HepG2 (cell line): ENCODE data around the gene OR13J1. TPM values are rescaled to one million over a fixed set of nuclear protein-coding genes. Genes with fewer than 3 reads are reported as not detected.

ENCODE experiments used
- ATAC-seq: fragments of 200-7000 bp; cut with Tn5 transposase; 3 replicates; pipeline ENCODE4 v1.9.1; 2020; ENCODE audit warnings: mild to moderate bottlenecking, moderate library complexity
- BruUV-seq: library from RNA; stranded (reverse); fragments of 400-500 nt; replicated peaks from 2 replicates; lab custom pipeline; 2021; lab: Mats Ljungman, UMichigan
- CTCF ChIA-PET: fragments of 300-600 bp; formaldehyde crosslinking; extraction: SDS; loops from one replicate; lab custom pipeline; 2021; ENCODE audit warnings: low total read pairs, inconsistent platforms, low intra/inter-chr PET ratio; lab: Yijun Ruan, JAX
- POLR2A ChIA-PET: fragments of 350-600 bp; sonication (Branson Sonifier 250); formaldehyde crosslinking; loops from one replicate; lab custom pipeline; 2020; ENCODE audit warnings: antibody characterized with exemption, inconsistent platforms; lab: Yijun Ruan, JAX
- DNase-seq: peaks from one replicate; pipeline ENCODE4 v3.0.0-alpha.2; 2015; ENCODE audit warnings: low spot score
- FAIRE-seq: peaks from 3 replicates; lab custom pipeline; 2011; peaks lifted over from hg19 to GRCh38; lab: Jason Lieb, UNC
- H2AFZ ChIP-seq: one replicate; pipeline ENCODE4 v1.6.1; 2011; ENCODE audit warnings: low read length, inconsistent platforms
- H3K27ac ChIP-seq: fragments of 300-600 bp; 3 replicates; pipeline ENCODE4 v1.8.0; 2011; ENCODE audit warnings: mixed run types, mild to moderate bottlenecking, mixed read lengths, low read length, inconsistent platforms; ENCODE audit not compliant: insufficient read depth; ENCODE audit errors: extremely low read length
- H3K27me3 ChIP-seq, 2 experiments: fragments of 200-600 bp in 1 of 2; 2 replicates in 1 of 2; 3 replicates in 1 of 2; pipeline versions ENCODE4 v1.6.0 to v1.8.0; 2011; ENCODE audit warnings: low read length in 2 of 2, mild to moderate bottlenecking in 2 of 2, moderate library complexity in 2 of 2, inconsistent platforms in 1 of 2; ENCODE audit not compliant: insufficient read depth in 2 of 2, control insufficient read depth in 1 of 2
- H3K36me3 ChIP-seq, 2 experiments: fragments of 200-600 bp in 1 of 2; replicated peaks in 1 of 2; 2 replicates in 1 of 2; 3 replicates in 1 of 2; pipeline versions ENCODE4 v1.5.1 to v1.8.0; 2011; ENCODE audit warnings: low read length in 2 of 2, inconsistent platforms in 1 of 2; ENCODE audit not compliant: insufficient read depth in 2 of 2, control insufficient read depth in 1 of 2
- H3K4me1 ChIP-seq: 2 replicates; pipeline ENCODE4 v1.5.1; 2012; ENCODE audit warnings: low read length, inconsistent platforms; ENCODE audit not compliant: insufficient read depth
- H3K4me2 ChIP-seq: 2 replicates; pipeline ENCODE4 v1.6.0; 2011; ENCODE audit warnings: low read depth, low read length, inconsistent platforms
- H3K4me3 ChIP-seq, 3 experiments: fragments of 200-600 bp in 1 of 3; sonication (generic), shearing (Covaris generic) in 1 of 3; replicated peaks in 1 of 3; 2 replicates each; pipeline ENCODE4 v1.5.1; 2011 to 2016; ENCODE audit warnings: low read length in 3 of 3, inconsistent platforms in 2 of 3, low read depth in 2 of 3, mild to moderate bottlenecking in 2 of 3, control low read depth in 1 of 3, mixed read lengths in 1 of 3; ENCODE audit not compliant: insufficient read depth in 1 of 3
- H3K79me2 ChIP-seq: one replicate; pipeline ENCODE4 v1.6.1; 2011; ENCODE audit warnings: low read length, inconsistent platforms; ENCODE audit not compliant: insufficient read depth
- H3K9ac ChIP-seq: 2 replicates; pipeline ENCODE4 v1.6.0; 2011; ENCODE audit warnings: mild to moderate bottlenecking, low read depth, low read length, inconsistent platforms; ENCODE audit not compliant: insufficient read depth
- H3K9me3 ChIP-seq: 2 replicates; pipeline ENCODE4 v1.5.1; 2012; ENCODE audit warnings: mild to moderate bottlenecking, low read length
- H4K20me1 ChIP-seq: 2 replicates; pipeline ENCODE4 v1.6.0; 2011; ENCODE audit warnings: inconsistent platforms, mild to moderate bottlenecking, low read length, moderate library complexity; ENCODE audit not compliant: insufficient read depth
- ARNTL ChIP-seq: sonication (generic); formaldehyde crosslinking; IDR thresholded peaks from 2 replicates; pipeline ENCODE4 v1.4.0; 2020; ENCODE audit warnings: mild to moderate bottlenecking, missing genetic modification reagents
- JDP2 ChIP-seq: sonication (generic); formaldehyde crosslinking; IDR thresholded peaks from 2 replicates; pipeline ENCODE4 v1.8.1; 2022; ENCODE audit warnings: missing genetic modification reagents, borderline replicate concordance
- MAZ ChIP-seq, 2 experiments: sonication (generic) in 1 of 2; formaldehyde crosslinking in 1 of 2; IDR thresholded peaks; 2 replicates each; pipeline versions ENCODE4 v1.5.0 to v1.6.1; 2012 to 2020; ENCODE audit warnings: low read depth in 2 of 2, mild to moderate bottlenecking in 2 of 2, borderline replicate concordance in 1 of 2, improper control_type of control experiment in 1 of 2, low read length in 1 of 2, missing genetic modification reagents in 1 of 2, moderate library complexity in 1 of 2
- MXD4 ChIP-seq: IDR thresholded peaks from 2 replicates; pipeline ENCODE4 v1.6.1; 2016; ENCODE audit warnings: mild to moderate bottlenecking, missing biosample characterization, missing genetic modification reagents
- RELA ChIP-seq: sonication (generic); formaldehyde crosslinking; IDR thresholded peaks from 2 replicates; pipeline ENCODE4 v1.4.0; 2020; ENCODE audit warnings: missing genetic modification reagents
- STAT5B ChIP-seq: sonication (generic); formaldehyde crosslinking; IDR thresholded peaks from 2 replicates; pipeline ENCODE4 v1.4.0; 2020; ENCODE audit warnings: missing genetic modification reagents
- SYNCRIP ChIP-seq: fragments of 200-400 bp; formaldehyde crosslinking; IDR thresholded peaks from 2 replicates; pipeline ENCODE4 v1.6.1; 2018; ENCODE audit warnings: mild to moderate bottlenecking, low read depth, low read length; ENCODE audit not compliant: insufficient read depth
- TAF1 ChIP-seq: sonication (generic); formaldehyde crosslinking; IDR thresholded peaks from 2 replicates; pipeline ENCODE4 v1.4.0; 2020; ENCODE audit warnings: missing genetic modification reagents
- TSC22D2 ChIP-seq: sonication (generic); formaldehyde crosslinking; IDR thresholded peaks from 2 replicates; pipeline ENCODE4 v1.5.1; 2020; ENCODE audit warnings: missing genetic modification reagents, mild to moderate bottlenecking, borderline replicate concordance
- ZNF333 ChIP-seq: sonication (generic); formaldehyde crosslinking; IDR thresholded peaks from 2 replicates; pipeline ENCODE4 v1.4.0; 2020; ENCODE audit warnings: mild to moderate bottlenecking, missing genetic modification reagents, borderline replicate concordance
- ZNF572 ChIP-seq: sonication (generic); formaldehyde crosslinking; IDR thresholded peaks from 2 replicates; pipeline ENCODE4 v1.5.1; 2020; ENCODE audit warnings: mild to moderate bottlenecking, missing genetic modification reagents
- ZNF703 ChIP-seq: sonication (generic); formaldehyde crosslinking; IDR thresholded peaks from 2 replicates; pipeline ENCODE4 v1.5.1; 2020; ENCODE audit warnings: missing genetic modification reagents, mild to moderate bottlenecking, moderate library complexity, borderline replicate concordance
- ZNF879 ChIP-seq: sonication (generic); formaldehyde crosslinking; IDR thresholded peaks from 2 replicates; pipeline ENCODE4 v1.8.1; 2023; ENCODE audit warnings: missing genetic modification reagents
- ZSCAN21 ChIP-seq: sonication (generic); formaldehyde crosslinking; IDR thresholded peaks from 2 replicates; pipeline ENCODE4 v1.8.0; 2022; ENCODE audit warnings: mild to moderate bottlenecking, missing genetic modification reagents, moderate library complexity, borderline replicate concordance
- ZSCAN29 ChIP-seq: sonication (generic); formaldehyde crosslinking; conservative IDR thresholded peaks from 2 replicates; pipeline ENCODE4 v1.4.0; 2020; ENCODE audit warnings: mild to moderate bottlenecking, missing genetic modification reagents
- WGBS: methylation state at CpG from one replicate; pipeline ENCODE4 v1.1.6; 2017; ENCODE audit warnings: low lambda C conversion rate; 5-methylcytosine and 5-hydroxymethylcytosine counted together
- in situ Hi-C: cut with HindIII; loops from 2 replicates; pipeline ENCODE4 v1.10.0; 2017; ENCODE audit warnings: low pct_unique_long_range_greater_than_20kb; ENCODE audit not compliant: extremely low pct_ligation_motif_present
- intact Hi-C: fragments of 100-400 bp; cut with micrococcal nuclease; formaldehyde crosslinking; loops from one replicate; pipeline ENCODE4 v1.10.0; 2022; ENCODE audit not compliant: unreplicated experiment
- polyA plus RNA-seq, 8 experiments: library from polyadenylated mRNA; depleted of rRNA in 3 of 8; stranded (reverse) in 7 of 8; unstranded in 1 of 8; fragments of >200 nt; fragmentation: Illumina TruSeq in 4 of 8; extraction: Trizol in 4 of 8; gene quantifications; 2 replicates each; pipeline versions ENCODE4 v1.2.1 to v1.2.3, GENCODE V29; 2011 to 2016; ENCODE audit warnings: low read depth in 4 of 8, missing spikeins in 1 of 8, mixed read lengths in 1 of 8; ENCODE audit not compliant: insufficient read depth in 1 of 8
- total RNA-seq, 5 experiments: library from RNA; depleted of rRNA; stranded (reverse); fragments of >200 nt; fragmentation: Illumina TruSeq; extraction: Trizol; gene quantifications; 2 replicates each; pipeline ENCODE4 v1.2.3, GENCODE V29; 2016; ENCODE audit warnings: low read depth in 1 of 5
- TF ChIP-seq, protein P1 (sequence below): IDR thresholded peaks from 2 replicates; pipeline ENCODE4 v1.6.1; 2016; ENCODE audit warnings: missing genetic modification reagents, missing compliant biosample characterization

Gene OR13J1
- total and polyA plus RNA-seq, 2 of the 13 experiments (the other 11 are each of a cell fraction or from before 2014, with no cell fraction given) = not detected

DNA sequence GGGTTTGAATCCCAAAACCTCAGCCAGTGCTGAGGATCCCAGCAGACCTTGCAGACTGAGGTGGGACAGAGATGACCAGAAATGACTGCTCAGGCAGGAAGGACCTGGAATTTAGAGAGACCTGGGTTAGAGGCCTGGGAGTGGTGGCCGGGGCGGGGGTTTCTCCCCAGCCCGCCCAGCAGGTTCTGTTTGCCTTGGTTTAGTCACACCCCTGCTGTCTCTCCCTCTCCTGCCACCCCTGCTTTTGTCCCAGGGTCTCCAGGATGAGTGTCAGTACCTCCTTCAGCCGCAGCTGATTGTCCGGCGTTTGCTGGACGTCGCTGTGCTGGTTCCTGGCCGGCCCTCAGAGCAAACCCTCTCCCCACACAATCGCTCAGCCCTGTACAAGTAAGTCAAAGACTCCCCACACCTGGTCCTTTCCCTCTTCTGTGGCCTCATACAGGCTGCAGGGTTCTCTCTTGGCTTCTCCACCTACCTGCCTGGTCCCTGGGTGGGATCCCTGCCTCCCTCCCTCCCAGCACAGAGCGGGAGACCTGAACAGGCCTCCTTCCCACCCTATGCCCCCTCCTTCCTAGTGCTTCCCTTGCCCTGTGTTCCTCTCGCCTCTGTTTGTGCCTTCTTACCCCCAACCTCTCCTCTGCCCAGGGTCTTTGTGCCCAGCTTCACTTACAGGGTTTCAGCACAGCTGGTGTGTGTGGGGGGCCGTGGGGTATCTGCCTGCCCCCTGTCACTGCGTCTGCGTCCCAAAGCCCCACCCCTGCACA, 29.1 kb downstream of the OR13J1 start:
- no peaks in the 10 kb centered on the region for H3K36me3 ChIP-seq

DNA sequence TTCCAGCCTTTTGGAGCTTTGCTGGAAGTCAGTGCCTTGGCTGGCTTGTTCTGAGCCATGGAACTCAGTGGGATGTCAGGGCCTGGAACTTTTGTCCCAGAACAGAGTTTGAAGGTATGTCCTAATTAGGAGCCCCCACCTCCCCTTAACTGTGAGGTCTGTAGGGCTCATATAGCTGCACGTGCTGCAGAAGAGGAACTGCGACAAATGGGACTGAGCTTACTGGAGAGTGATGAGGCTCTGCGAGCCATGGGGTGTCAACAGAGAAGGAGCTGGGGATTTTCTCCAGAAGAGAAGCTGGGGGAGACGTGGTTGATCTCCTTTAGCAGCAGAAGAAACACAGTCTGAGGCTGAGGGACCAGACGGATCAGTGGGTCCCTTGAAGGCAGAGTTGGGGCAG, 30.3 kb downstream of the OR13J1 start:
- BruUV-seq = no TSS peak
- 69% methylated on average over 5 of the region's 5 CpGs for WGBS
- TF ChIP-seq TAF1 (CRISPR knock-in tag) = no peak
- TF ChIP-seq ZSCAN21 = no peak
- TF ChIP-seq ZNF703 (CRISPR knock-in tag) = no peak
- H4K20me1 ChIP-seq = no peaks in the 10 kb centered on the region
- H3K4me3 ChIP-seq = no peak overlapping the region
- no peaks in the 10 kb centered on the region for H3K36me3 ChIP-seq
- CTCF ChIA-PET = no interaction called here
- H3K4me2 ChIP-seq = no peak overlapping the region
- POLR2A ChIA-PET = no interaction called here
- FAIRE-seq (no peak), ATAC-seq (no peak), DNase-seq (no peak)
- no peak overlapping the region for H3K9ac ChIP-seq
- H3K4me1 ChIP-seq = peaks cover 27% of the 10 kb centered on the region
- intact Hi-C loops = no loop called here
- no peak overlapping the region for H3K27ac ChIP-seq
- no peaks in the 10 kb centered on the region for H3K79me2 ChIP-seq
- in situ Hi-C loops = no loop called here
- no peaks in the 10 kb centered on the region for H3K9me3 ChIP-seq
- no peaks in the 10 kb centered on the region; a peak in 1 of 5 replicates for H3K27me3 ChIP-seq
- no peak overlapping the region for H2AFZ ChIP-seq

More for the DNA sequence above, 29.1 kb downstream of the OR13J1 start:
- DNase-seq = no peak
- ATAC-seq = peak; percentile 49
- no peak overlapping the region for H3K4me2 ChIP-seq
- H3K9ac ChIP-seq = no peak overlapping the region
- H4K20me1 ChIP-seq = no peaks in the 10 kb centered on the region
- H3K79me2 ChIP-seq = no peaks in the 10 kb centered on the region
- intact Hi-C loops (no loop called here), in situ Hi-C loops (no loop called here)
- no peaks in the 10 kb centered on the region; a peak in 1 of 5 replicates for H3K27me3 ChIP-seq
- no peak overlapping the region for H3K27ac ChIP-seq
- TF ChIP-seq ZNF572 (no peak), RELA (CRISPR knock-in tag) (no peak), MXD4 (CRISPR knock-in tag) (no peak), ARNTL (no peak), ZNF333 (CRISPR knock-in tag) (no peak), MAZ (IDR thresholded peaks at IDR 0.05; ENCODE audit: borderline replicate concordance, low read depth, low read length) (no peak), MAZ (CRISPR knock-in tag; IDR thresholded peaks at IDR 0.05; ENCODE audit: low read depth) (no peak), TSC22D2 (CRISPR knock-in tag) (no peak), ZSCAN29 (CRISPR knock-in tag) (no peak), SYNCRIP (no peak), JDP2 (no peak), STAT5B (CRISPR knock-in tag) (no peak), ZNF879 (CRISPR knock-in tag) (no peak)
- TF ChIP-seq, protein P1, sequence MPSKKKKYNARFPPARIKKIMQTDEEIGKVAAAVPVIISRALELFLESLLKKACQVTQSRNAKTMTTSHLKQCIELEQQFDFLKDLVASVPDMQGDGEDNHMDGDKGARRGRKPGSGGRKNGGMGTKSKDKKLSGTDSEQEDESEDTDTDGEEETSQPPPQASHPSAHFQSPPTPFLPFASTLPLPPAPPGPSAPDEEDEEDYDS (CRISPR knock-in tag) = no peak
- H3K9me3 ChIP-seq = no peaks in the 10 kb centered on the region
- peaks cover 15% of the 10 kb centered on the region for H3K4me1 ChIP-seq
- no TSS peak for BruUV-seq
- ChIA-PET CTCF (no interaction called here), POLR2A (no interaction called here)
- H2AFZ ChIP-seq = no peak overlapping the region
- 67% methylated on average over 12 of the region's 15 CpGs for WGBS
- H3K4me3 ChIP-seq = no peak overlapping the region
- FAIRE-seq = no peak
